A172 (cell line): Measurements from ENCODE around the gene SMG7. TPM values are rescaled to one million over a fixed set of nuclear protein-coding genes. Genes with fewer than 3 reads are reported as not detected.

Experiments
- DNase-seq: peaks from one replicate; pipeline ENCODE4 v3.0.0-alpha.2; 2015; ENCODE audit warnings: low spot score
- total RNA-seq: library from RNA; depleted of rRNA; stranded (reverse); fragments of >200 nt; shearing (Covaris generic); gene quantifications from 2 replicates; pipeline ENCODE4 v1.2.3, GENCODE V29; 2014

SMG7 gene
- total RNA-seq, 1 experiment from 2014 or later = 19.6 TPM

GRCh38 chr1:183512450-183512849 lies 40.2 kb downstream of the SMG7 start:
- no peak for DNase-seq

GRCh38 chr1:183514235-183514634 lies 41.9 kb downstream of the SMG7 start:
- DNase-seq = no peak

DNA sequence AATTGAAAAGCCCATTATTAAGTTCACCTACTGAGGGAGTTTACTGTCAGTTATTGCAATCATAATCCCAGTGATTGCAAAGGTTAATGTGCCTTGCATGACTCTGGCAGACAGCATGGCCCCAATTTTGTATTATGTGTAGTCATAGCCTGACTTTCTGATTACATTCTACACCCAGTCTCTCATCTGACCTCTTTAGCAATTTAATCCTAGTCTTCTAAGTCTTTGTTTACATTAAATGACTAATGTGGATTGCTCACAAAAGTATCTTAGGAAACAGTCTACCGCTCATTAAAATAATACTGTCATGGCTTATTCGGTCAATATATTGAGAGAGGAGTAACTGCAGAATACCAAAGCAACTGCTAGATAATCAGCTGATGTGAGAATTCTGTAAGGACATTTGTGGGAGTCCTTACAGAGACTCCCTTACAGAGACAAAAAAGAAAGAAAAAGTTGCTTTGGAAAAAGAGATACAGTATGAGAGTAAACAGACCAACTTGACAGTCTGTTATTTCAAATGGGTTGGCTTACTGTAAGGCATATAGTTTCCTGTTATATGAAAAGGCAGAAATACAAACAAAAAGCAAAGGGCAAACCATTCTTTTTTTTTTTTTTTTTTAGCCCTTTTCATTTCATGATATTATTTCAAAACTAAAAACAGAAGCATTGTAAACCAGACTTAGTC lies 42.8 kb downstream of the SMG7 start:
- DNase-seq = peak; percentile 63

DNA sequence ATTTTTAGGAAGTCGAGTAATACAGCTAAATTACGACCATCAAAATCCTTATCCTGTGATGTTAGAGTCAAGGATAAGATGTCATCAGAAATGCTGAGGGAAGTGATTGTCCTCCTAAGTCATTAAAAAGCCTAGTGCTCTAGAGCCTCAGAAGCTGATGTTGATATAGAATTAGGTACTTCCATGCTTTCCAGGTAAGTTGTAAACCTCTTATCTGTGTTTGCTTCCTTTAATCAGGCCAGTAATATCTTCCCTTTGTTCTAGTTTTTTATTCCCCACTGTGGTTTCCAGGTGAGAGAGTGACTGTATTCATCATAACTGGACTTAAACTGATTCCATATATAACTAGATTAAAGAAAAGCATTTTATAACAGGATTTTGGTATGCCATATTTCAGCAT lies 44.4 kb downstream of the SMG7 start:
- DNase-seq = no peak

DNA sequence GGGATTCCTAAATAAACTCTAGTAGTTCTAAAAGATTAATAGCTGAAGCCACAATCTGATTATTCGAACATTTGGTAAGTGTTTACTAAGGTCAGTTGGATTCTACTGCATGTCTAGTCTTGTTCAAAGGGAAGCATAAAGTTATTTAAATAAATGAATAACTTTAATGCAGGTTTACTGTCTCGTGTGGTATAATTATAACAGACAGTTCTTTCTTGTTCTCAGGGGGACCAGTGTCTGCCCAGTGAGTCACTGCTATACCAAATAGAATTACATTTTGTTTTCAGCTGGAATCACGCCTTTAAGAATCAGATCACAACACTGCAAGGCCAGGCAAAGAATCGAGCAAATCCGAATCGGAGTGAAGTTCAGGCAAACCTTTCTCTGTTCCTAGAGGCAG lies 45.1 kb downstream of the SMG7 start:
- no peak for DNase-seq

GRCh38 chr1:183520379-183520778 lies 48.1 kb downstream of the SMG7 start:
- DNase-seq = no peak

DNA sequence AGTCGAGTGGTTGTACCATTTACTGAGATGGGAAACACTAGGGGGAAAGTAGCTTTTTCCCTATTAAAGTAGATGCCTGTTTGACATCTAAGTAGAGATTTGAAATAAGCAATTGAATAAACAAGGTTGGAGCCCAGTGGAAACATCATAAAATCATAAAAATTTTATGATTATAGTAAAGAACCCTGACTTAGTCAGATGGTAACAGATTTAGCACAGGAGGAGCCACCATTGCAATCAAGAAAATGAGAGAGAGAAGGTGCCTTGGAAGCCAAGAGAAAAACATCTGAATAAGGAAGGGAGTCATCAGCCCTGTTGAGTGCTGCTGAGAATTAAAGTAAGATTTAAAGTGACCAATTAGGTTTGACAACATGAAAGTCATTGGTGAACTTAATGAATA lies 49.8 kb downstream of the SMG7 start:
- no peak for DNase-seq

DNA sequence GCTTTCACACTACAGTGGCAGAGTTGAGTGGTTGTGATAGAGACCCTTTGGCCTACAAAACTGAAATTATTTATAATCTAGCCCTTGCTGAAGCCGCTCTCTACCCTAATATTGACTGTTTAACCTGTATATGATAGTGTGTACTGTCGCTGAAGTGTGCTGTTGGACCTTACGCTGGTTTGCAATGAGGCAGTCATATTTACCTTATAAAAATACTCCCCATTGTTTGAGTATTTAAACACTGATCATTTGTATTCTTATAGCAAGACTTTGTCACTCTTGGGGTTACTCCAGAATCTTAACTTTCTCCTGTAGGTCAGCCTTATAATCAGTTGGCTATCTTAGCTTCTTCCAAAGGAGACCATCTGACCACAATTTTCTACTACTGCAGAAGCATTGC lies 56.3 kb downstream of the SMG7 start:
- DNase-seq = no peak

DNA sequence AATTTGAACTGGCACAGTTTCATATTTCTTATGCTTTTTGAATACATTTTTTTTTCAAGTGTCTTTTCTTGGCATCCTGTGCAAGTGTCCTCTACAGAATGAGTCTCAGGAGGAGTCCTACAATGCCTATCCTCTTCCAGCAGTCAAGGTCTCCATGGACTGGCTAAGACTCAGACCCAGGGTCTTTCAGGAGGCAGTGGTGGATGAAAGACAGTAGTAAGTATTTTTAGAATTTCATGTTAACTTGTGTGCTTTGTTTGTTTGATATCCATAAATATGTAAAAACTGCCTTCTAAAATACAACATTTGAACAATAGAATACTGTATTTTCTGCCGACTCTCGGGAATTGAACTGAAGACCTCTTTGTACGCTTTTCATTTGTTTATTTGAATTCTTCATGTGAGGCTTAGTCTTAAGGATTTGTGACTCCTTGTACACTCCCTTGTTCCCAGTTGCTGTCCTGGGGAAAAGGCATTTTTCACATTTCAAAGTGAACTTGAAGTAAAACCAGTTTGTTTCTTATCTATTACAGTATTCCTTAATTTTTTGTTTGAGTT lies 61.4 kb downstream of the SMG7 start:
- DNase-seq = no peak

GRCh38 chr1:183537405-183537804 lies 65.1 kb downstream of the SMG7 start:
- no peak for DNase-seq

DNA sequence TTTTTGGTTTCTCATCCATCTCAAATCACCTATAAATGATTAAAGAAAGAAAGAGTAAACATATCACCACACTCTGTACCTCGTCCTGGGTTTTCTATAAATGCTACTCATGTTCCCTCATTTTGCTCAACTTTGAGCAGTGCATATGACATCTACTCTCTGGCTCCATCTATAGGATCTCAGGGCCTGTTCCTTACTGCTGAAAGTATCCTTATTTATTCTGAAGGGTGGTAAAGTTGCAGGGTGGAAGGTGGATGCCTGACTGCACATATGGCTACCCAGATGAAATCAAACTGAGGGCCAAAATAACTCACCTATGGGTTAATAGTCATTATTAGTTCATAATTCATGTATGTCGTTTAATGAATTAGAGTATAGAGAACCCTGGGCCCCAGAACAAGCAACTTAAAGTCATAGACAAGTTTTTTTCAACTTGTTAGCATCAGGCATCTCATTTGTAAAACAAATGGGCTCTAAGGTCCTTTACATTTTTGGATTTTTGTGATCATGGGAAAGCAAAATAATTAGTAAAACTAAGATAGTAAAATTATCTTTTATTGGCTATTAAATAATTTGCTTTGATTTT lies 71.4 kb downstream of the SMG7 start:
- peak; percentile 61 for DNase-seq

GRCh38 chr1:183544598-183545297 lies 72.4 kb downstream of the SMG7 start:
- DNase-seq = no peak

- no peak for DNase-seq
These were observed 74.1 kb downstream of the SMG7 start for GRCh38 chr1:183546427-183546826.

GRCh38 chr1:183548116-183548515 lies 75.8 kb downstream of the SMG7 start:
- DNase-seq = no peak

DNA sequence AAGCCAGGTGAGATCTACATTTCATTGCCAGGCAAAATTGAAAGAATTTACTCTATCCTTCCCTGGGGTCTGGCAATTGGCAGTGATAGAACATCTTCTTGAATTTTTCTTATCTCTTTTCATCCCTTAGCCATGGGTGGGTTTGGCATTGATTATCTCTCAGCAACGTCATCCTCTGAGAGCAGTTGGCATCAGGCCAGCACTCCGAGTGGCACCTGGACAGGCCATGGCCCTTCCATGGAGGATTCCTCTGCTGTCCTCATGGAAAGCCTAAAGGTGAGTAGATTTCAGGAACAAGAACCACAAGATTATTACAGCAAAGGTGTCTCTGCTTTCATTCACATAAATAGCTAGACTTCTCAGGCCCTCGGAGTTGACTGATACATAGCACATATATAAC lies 78.6 kb downstream of the SMG7 start:
- DNase-seq = no peak

DNA sequence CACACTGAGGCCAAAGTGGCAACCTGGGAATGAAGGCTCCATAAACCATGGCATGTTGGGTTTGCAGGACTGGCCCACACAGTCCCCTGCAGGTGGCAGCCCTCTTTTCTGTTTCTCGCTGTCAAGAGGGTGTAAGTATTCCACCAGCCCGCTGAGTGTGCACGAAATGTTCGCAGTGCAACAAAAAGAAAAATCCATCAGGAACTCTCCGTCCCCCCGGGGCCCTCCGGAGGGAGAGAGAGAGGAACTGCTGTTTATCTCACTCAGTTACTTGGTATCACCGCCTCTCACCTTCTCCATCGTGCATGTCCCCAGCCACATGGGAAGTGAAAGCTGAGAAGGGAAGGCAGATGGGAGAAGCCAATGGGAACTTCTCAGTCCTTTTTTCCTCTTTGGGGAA lies 79.6 kb downstream of the SMG7 start:
- DNase-seq = no peak

- DNase-seq = no peak
These were observed 80.1 kb downstream of the SMG7 start for GRCh38 chr1:183552441-183552840.

GRCh38 chr1:183552891-183553290 lies 80.6 kb downstream of the SMG7 start:
- DNase-seq = no peak

DNA sequence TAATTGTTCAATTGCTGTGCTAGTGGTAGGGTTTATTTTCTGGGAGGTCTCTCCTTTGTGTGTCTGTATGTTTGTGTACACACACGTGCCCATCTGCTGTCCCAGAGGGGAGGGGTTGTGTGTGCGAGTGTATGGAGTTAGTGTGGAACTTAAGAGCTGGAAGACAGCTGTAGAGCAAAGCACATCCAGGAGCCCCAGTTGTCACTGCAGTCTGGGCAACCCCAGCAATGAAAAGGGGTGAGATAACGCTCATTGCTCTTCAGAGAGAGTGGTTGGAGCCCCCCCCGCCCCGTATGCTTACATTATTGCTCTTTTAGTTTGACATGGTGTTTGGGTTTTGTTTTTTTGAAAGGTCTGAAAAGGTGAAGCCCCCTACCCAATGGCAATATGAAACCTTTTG lies 81.0 kb downstream of the SMG7 start:
- DNase-seq = no peak

- DNase-seq = no peak
These were observed 81.5 kb downstream of the SMG7 start for GRCh38 chr1:183553764-183554163.

DNA sequence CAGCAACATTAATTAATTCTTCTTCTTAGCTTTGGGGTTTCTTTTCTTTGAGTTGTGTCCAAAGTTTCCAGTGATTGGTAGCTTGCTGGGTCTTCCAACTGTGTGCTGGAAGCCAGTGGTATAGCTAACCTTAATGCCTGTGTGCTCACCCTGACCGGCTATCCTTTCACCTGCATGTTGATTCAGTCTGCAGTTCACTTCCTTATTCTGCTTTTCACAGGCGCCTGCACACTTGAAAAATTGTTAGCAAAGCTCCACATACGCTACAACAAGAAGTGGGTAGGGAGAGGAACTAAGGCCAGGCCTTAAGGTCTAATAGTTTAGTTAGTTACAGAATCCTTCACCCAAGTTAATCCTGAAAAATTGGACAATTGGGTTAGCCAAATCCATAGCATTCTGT lies 82.3 kb downstream of the SMG7 start:
- no peak for DNase-seq

DNA sequence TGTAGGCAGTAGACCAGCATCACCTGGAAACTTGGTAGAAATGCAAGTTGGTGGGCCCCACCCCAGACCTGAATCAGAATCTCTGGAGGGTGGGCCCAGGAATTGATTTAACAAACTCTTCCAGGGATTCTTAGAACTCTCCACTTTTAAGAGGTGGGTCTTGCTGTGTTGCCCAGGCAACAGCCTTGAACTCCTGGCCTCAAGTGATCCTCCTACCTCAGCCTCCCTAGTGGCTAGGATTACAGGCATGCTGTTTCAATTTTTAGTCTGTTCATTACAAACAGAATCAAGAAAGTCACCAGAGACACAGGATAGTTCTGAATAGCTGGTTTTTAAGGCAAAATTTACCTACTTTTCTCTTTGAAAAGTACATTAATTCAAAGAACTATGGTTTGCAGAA lies 86.8 kb downstream of the SMG7 start:
- DNase-seq = no peak

GRCh38 chr1:183562701-183563100 lies 90.4 kb downstream of the SMG7 start:
- no peak for DNase-seq
